ENCODE results near the gene RGMB.
"Not testable (repeated sequence)": the region's sequence is repeated elsewhere in the genome, so short reads cannot be mapped to it uniquely, and the experiment has no call there.

RGMB gene

GRCh38 chr5:98741926-98742325, 31.5 kb upstream of the RGMB start:
- no peak for TF ChIP-seq CTCF (IDR thresholded peaks at IDR 0.05)
- TF ChIP-seq ZFX (IDR thresholded peaks at IDR 0.05; ENCODE audit: borderline replicate concordance), result no peak
- H3K27ac ChIP-seq, result no peak overlapping the region

GRCh38 chr5:98742396-98743073, 30.9 kb upstream of the RGMB start:
- H3K27ac ChIP-seq, result no peak overlapping the region
- TF ChIP-seq CTCF (IDR thresholded peaks at IDR 0.05), result no peak
- TF ChIP-seq ZFX (IDR thresholded peaks at IDR 0.05; ENCODE audit: borderline replicate concordance), result no peak

DNA sequence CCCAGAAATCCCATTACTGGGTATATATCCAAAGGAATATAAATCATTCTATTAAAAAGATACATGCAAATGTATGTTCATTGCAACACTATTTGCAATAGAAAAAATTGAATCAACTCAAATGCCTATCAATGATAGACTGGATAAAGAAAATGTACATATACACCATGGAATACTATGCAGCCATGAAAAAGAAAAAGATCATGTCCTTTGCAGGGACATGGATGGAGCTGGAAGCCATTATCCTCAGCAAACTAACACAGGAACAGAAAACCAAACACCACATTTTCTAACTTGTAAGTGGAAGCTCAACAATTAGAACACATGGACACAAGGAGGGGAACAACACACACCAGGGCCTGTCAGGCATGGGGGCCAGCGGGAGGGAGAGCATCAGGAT, 25.2 kb upstream of the RGMB start:
- not testable (repeated sequence) for H3K27ac ChIP-seq

- TF ChIP-seq ZFX (IDR thresholded peaks at IDR 0.05; ENCODE audit: borderline replicate concordance) (no peak), CTCF (IDR thresholded peaks at IDR 0.05) (no peak)
- no peak overlapping the region for H3K27ac ChIP-seq
Observed at GRCh38 chr5:98749046-98749445, 24.4 kb upstream of the RGMB start.

DNA sequence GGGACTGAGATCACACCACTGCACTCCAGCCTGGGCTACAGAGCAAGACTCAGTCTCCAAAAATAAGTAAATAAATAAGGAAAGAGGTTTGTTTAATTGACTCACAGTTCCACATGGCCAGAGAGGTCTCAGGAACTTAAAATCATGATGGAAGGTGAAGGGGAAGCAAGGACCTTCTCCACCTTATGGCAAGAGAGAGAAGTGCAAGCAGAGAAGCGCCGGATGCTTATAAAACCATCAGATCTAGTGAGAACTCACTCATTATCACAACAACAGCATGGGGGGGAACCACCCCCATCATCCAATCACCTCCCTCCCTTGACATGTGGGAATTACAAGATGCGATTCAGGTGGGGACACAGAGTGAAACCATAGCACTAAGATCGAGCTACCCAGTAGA, 22.8 kb upstream of the RGMB start:
- H3K27ac ChIP-seq, result no peak overlapping the region
- no peak for TF ChIP-seq ZFX (IDR thresholded peaks at IDR 0.05; ENCODE audit: borderline replicate concordance)
- peak; percentile 58 for TF ChIP-seq CTCF (IDR thresholded peaks at IDR 0.05)

GRCh38 chr5:98752331-98752730, 21.1 kb upstream of the RGMB start:
- H3K27ac ChIP-seq, result not testable (repeated sequence)

DNA sequence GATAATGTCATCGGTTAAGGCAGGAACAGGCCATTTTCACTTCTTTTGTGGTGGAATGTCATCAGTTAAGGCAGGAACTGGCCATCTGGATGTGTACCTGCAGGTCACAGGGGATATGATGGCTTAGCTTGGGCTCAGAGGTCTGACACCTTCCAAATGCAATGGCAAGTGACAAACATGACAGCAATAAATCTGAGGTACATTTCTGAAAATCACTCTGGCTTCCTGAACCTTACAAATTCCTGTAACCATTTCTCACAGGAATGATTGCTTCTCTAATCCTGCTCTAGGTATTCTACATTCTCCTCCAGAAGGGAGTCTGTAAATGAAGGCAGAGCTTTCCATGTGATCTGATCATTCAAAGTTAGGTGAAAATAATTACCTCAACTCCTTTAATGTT, 20.7 kb upstream of the RGMB start:
- not testable (repeated sequence) for H3K27ac ChIP-seq

GRCh38 chr5:98753507-98753906, 20.0 kb upstream of the RGMB start:
- H3K27ac ChIP-seq, result no peak overlapping the region
- no peak for TF ChIP-seq ZFX (IDR thresholded peaks at IDR 0.05; ENCODE audit: borderline replicate concordance)

GRCh38 chr5:98755406-98755805, 18.1 kb upstream of the RGMB start:
- TF ChIP-seq CTCF (IDR thresholded peaks at IDR 0.05) (no peak), ZFX (IDR thresholded peaks at IDR 0.05; ENCODE audit: borderline replicate concordance) (no peak)
- H3K27ac ChIP-seq, result no peak overlapping the region

GRCh38 chr5:98757978-98758377, 15.5 kb upstream of the RGMB start:
- no peak for TF ChIP-seq CTCF (IDR thresholded peaks at IDR 0.05)
- TF ChIP-seq ZFX (IDR thresholded peaks at IDR 0.05; ENCODE audit: borderline replicate concordance), result no peak
- no peak overlapping the region for H3K27ac ChIP-seq
